GM12878 (cell line): ENCODE data around the gene ICAM2. TPM values are rescaled to one million over a fixed set of nuclear protein-coding genes. Genes with fewer than 3 reads are reported as not detected.

ENCODE experiments used
- ATF7 ChIP-seq: fragments of 450-650 bp; IDR thresholded peaks from 2 replicates; pipeline ENCODE4 v1.6.1; 2016; ENCODE audit warnings: low read depth, mild to moderate bottlenecking
- FOS ChIP-seq: IDR thresholded peaks from 3 replicates; pipeline ENCODE4 v1.6.1; 2011; ENCODE audit warnings: borderline replicate concordance; ENCODE audit not compliant: insufficient read length; ENCODE audit errors: extremely low read depth
- polyA plus RNA-seq, 11 experiments: library from polyadenylated mRNA; depleted of rRNA in 4 of 11; unstranded in 6 of 11; stranded (reverse) in 5 of 11; fragments of >200 nt; fragmentation: Nextera tagmentation in 4 of 11; fragmentation: Illumina TruSeq in 1 of 11; extraction: Ambion mirVana in 4 of 11; extraction: Trizol in 1 of 11; gene quantifications; 1 replicate in 1 of 11; 2 replicates in 10 of 11; pipeline versions ENCODE4 v1.2.1 to v1.2.3, GENCODE V29; 2011 to 2016; ENCODE audit warnings: inconsistent platforms in 2 of 11, missing spikeins in 2 of 11, low read depth in 1 of 11
- total RNA-seq, 4 experiments: library from RNA; depleted of rRNA in 3 of 4; stranded (reverse); fragments of >200 nt in 3 of 4; fragmentation: Illumina TruSeq in 1 of 4; extraction: Trizol in 1 of 4; gene quantifications; 2 replicates each; pipeline versions ENCODE4 v1.2.1 to v1.2.3, GENCODE V29; 2013 to 2021
- TF ChIP-seq, protein P1 (sequence below): fragments of 450-650 bp; conservative IDR thresholded peaks from 2 replicates; pipeline ENCODE4 v1.6.1; 2017; ENCODE audit warnings: mild to moderate bottlenecking, moderate library complexity
- TF ChIP-seq, protein P2 (sequence below): fragments of 450-650 bp; IDR thresholded peaks from 2 replicates; pipeline ENCODE4 v1.6.1; 2017; ENCODE audit warnings: mild to moderate bottlenecking, moderate library complexity
- TF ChIP-seq, protein P3 (sequence below): IDR thresholded peaks from 2 replicates; pipeline ENCODE4 v1.6.1; 2012; ENCODE audit warnings: mild to moderate bottlenecking, low read depth, low read length

Gene ICAM2
- total and polyA plus RNA-seq, 10 of the 15 experiments (the other 5 are each of a cell fraction or from before 2014, with no cell fraction given) = 23.6 to 108 (median 58.1) TPM

DNA sequence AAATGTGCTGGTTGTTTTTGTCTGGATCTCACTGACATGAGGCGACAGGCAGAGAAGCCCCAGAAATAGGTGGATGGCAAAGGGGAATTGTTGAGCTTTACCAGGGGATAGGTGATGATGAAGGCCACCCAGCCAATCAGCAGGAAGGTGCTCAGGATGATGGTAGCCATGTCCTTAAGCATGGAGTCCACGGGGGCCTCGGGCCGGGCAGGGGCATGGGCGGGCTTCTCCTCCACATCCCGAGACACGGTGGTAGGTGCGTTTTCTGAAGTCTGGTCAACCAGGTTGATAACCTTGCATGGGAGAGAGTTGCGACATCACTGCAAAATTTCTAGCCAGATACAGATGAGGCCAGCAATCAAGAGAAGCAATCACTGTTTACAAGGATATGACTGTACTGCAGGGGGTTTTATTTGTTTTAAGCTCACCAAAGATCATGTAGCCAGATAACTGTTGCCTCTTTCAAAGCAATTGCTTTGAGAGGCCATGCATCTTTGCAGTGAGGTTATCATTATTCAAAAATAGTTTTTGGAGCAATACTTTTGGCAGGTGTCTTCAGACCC lies 37.3 kb upstream of the ICAM2 start (continued):
- TF ChIP-seq, protein P1, sequence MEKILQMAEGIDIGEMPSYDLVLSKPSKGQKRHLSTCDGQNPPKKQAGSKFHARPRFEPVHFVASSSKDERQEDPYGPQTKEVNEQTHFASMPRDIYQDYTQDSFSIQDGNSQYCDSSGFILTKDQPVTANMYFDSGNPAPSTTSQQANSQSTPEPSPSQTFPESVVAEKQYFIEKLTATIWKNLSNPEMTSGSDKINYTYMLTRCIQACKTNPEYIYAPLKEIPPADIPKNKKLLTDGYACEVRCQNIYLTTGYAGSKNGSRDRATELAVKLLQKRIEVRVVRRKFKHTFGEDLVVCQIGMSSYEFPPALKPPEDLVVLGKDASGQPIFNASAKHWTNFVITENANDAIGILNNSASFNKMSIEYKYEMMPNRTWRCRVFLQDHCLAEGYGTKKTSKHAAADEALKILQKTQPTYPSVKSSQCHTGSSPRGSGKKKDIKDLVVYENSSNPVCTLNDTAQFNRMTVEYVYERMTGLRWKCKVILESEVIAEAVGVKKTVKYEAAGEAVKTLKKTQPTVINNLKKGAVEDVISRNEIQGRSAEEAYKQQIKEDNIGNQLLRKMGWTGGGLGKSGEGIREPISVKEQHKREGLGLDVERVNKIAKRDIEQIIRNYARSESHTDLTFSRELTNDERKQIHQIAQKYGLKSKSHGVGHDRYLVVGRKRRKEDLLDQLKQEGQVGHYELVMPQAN = no peak
- no peak for TF ChIP-seq FOS
- TF ChIP-seq, protein P2, sequence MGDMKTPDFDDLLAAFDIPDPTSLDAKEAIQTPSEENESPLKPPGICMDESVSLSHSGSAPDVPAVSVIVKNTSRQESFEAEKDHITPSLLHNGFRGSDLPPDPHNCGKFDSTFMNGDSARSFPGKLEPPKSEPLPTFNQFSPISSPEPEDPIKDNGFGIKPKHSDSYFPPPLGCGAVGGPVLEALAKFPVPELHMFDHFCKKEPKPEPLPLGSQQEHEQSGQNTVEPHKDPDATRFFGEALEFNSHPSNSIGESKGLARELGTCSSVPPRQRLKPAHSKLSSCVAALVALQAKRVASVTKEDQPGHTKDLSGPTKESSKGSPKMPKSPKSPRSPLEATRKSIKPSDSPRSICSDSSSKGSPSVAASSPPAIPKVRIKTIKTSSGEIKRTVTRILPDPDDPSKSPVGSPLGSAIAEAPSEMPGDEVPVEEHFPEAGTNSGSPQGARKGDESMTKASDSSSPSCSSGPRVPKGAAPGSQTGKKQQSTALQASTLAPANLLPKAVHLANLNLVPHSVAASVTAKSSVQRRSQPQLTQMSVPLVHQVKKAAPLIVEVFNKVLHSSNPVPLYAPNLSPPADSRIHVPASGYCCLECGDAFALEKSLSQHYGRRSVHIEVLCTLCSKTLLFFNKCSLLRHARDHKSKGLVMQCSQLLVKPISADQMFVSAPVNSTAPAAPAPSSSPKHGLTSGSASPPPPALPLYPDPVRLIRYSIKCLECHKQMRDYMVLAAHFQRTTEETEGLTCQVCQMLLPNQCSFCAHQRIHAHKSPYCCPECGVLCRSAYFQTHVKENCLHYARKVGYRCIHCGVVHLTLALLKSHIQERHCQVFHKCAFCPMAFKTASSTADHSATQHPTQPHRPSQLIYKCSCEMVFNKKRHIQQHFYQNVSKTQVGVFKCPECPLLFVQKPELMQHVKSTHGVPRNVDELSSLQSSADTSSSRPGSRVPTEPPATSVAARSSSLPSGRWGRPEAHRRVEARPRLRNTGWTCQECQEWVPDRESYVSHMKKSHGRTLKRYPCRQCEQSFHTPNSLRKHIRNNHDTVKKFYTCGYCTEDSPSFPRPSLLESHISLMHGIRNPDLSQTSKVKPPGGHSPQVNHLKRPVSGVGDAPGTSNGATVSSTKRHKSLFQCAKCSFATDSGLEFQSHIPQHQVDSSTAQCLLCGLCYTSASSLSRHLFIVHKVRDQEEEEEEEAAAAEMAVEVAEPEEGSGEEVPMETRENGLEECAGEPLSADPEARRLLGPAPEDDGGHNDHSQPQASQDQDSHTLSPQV = no peak
- no peak for TF ChIP-seq ATF7
- TF ChIP-seq, protein P3, sequence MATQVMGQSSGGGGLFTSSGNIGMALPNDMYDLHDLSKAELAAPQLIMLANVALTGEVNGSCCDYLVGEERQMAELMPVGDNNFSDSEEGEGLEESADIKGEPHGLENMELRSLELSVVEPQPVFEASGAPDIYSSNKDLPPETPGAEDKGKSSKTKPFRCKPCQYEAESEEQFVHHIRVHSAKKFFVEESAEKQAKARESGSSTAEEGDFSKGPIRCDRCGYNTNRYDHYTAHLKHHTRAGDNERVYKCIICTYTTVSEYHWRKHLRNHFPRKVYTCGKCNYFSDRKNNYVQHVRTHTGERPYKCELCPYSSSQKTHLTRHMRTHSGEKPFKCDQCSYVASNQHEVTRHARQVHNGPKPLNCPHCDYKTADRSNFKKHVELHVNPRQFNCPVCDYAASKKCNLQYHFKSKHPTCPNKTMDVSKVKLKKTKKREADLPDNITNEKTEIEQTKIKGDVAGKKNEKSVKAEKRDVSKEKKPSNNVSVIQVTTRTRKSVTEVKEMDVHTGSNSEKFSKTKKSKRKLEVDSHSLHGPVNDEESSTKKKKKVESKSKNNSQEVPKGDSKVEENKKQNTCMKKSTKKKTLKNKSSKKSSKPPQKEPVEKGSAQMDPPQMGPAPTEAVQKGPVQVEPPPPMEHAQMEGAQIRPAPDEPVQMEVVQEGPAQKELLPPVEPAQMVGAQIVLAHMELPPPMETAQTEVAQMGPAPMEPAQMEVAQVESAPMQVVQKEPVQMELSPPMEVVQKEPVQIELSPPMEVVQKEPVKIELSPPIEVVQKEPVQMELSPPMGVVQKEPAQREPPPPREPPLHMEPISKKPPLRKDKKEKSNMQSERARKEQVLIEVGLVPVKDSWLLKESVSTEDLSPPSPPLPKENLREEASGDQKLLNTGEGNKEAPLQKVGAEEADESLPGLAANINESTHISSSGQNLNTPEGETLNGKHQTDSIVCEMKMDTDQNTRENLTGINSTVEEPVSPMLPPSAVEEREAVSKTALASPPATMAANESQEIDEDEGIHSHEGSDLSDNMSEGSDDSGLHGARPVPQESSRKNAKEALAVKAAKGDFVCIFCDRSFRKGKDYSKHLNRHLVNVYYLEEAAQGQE = no peak
